CD4-positive, alpha-beta T cell treated with Interleukin-4 for 1 hour (primary cell): ENCODE measurements around the gene PEX1.
A peak's percentile ranks its signal among the peaks of the same experiment; 100 is the strongest.
"Not testable (repeated sequence)": the region's sequence is repeated elsewhere in the genome, so short reads cannot be mapped to it uniquely, and the experiment has no call there.

ENCODE experiments used
- DNase-seq, 2 donors: peaks; one replicate each; pipeline ENCODE4 v3.0.0-alpha.2; 2020 to 2022

PEX1 gene

DNA sequence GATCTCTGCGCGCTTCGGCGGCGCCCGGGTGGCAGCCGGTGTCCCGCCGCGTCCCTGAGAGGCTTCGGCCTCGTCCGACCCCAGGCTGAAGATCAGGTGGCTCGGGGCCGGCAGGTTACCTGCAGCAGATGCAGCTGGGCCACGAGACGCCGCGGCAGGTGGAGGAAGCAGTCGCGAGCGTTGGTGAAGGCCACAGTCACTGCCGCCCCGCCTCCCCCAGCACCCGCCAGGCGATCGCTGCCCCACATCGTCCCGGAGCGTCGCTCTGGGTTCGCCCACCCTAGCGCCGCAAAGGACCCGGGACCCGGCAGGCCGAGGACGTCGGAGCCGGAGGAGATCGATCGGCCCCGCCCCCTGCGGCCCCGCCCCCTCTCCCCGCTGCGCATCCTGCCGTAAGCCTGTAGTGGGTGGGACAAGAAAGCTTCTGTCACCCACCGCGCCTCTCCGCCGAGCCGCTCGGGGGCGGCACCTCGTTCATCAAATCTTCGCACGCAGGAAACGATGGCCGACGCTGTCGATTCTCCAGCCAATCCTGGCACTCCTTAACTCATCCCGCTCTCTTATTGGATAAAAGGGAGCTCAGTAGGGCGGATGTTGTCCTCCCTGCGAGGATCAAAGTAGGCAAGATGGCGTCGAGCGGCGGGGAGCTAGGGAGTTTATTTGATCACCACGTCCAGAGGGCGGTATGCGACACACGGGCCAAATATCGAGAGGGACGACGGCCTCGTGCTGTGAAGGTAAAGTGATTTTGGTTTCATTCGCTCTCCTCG lies at the start of gene PEX1, which contains the start of gene RBM48:
TSS of gene PEX1 (minus strand) at position 333 of the 770 bp plus-strand sequence. CDS start at position 248, 85 bp downstream.
TSS of gene RBM48 (plus strand) at position 608 of the 770 bp plus-strand sequence. CDS start at position 627, 19 bp downstream.
- peak; percentile 98 to 99 for DNase-seq

DNA sequence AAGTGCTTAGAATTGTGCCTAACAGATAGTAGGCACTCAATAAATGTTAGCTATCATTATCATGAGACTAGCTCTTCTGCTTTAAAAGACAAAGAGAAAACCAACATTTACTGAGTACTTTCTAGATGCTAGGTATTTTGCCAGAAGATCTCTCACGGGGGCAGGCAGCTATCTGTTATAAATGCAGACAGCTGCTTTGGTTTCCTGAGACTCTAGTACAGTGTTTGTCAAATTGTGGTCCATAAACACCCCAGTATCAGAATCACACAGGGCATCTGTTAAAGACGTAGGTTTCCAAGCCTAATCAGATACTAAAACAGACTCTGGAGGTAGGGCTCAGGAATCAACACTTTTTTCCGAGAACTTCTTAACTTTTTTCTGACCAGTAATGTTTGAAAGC lies 48.0 kb upstream of the PEX1 start:
- DNase-seq, result no peak

DNA sequence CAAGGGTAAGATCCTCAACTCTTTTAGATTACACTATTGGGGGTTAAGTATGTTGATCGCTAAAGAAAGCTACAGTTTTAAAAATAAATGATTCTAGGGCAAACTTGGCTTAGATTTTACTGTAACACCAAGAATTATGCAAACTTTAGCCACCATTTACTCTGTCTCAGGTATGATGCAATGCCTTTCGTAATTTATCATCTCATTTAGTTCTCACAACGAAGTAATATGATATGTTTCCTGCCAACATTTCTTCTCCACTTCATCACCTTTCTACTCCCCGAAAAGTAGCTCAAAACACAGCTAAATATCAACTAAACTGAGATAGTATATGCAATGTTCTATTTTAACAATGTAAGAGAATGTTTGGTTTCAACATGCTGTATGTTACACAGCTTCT lies 40.8 kb upstream of the PEX1 start:
- DNase-seq, result no peak

DNA sequence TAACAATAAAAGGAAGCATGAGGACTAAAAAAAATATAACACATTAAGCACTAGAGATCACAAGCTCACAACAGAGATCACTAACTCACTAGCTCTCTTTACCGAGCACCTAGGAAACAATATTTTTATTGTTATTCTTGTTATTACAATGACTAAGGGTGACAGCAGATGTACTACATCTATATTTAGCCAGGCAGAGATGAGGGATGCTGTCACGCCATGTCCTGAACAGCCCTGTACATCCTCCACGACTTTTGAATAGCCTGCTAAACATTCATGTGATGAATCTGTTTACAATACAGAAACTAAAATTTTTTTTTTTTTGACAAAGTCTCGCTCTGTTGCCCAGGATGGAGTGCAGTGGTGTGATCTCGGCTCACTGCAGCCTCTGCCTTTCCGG lies 39.1 kb upstream of the PEX1 start:
- no peak for DNase-seq

DNA sequence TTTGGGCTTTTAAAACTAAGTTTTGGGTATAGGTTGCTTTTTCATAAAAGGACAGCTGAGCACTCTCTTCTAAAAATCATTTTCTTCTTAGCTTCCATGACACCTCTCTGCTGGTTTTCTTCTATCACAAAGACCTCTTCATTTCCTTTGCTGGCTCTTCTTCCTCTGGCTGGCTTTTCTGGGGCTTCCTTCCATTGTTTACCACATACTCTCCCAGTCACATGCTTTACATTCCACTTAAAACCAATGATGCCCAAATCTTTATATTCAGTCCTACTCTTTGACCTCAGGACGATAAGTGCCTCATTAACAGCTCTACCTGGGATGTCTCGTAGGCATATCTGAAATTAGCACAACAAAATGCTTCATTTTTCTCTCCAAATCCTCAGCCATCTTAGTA lies 35.0 kb upstream of the PEX1 start:
- no peak for DNase-seq

DNA sequence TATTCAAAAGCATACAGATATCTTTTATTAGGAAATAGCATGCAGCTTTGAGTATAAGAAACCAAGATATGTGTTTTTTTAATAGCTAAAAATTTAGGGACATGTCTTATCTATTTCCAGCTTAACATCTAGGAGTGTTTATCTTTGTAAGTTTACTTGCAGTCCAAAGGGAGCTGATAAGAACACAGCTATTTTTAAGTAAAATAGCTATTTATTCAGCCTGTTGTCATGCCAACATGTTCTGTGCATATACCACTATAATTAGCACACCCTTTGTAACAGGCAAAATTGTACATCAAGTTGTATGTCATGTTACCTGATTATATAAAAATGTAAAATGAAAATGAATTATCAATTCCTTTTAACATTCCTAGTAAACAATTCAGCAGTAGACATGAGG lies 32.3 kb upstream of the PEX1 start:
- no peak for DNase-seq

DNA sequence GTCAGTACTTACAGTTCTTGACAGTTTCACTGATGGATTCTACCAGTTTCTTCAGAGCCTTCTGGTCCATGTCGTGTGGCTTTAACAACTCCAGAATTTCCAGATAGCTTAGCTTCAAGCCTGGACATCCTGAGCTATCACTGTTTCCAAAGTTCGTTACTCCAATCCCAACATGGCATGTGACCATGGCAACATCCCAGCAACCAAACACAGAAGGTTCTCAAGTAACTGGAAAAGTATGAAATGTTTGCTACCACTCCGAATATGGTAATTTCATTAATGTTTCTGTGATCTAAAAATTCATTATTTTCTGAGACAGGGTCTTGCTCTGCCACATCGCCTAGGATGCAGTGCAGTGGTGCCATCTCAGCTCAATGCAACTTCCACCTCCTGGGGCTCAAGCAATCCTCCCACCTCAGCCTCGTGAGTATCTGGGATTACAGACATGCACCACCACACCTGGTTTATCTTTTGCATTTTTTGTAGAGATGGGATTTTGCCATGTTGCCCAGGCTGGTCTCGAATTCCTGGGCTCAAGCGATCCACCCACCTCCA lies 29.6 kb upstream of the PEX1 start:
- DNase-seq, result no peak

DNA sequence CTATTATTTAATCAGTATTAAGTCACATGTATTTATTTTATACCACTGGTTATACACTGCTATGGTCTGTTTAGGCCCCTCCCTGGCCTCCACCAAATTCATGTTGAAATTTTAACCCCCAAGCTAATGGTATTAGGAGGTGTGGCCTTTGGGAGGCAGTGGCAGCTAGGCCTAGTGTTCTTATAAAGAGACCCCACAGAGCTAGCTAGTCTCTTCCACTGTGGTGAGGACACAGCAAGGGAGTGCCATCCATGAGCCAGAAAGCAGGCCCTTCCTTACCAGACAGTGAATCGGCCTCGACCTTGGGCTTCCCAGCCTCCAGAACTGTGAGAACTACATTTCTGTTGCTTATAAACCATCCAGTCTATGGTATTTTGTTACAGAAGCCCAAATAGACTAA lies 28.9 kb upstream of the PEX1 start:
- DNase-seq, result no peak

DNA sequence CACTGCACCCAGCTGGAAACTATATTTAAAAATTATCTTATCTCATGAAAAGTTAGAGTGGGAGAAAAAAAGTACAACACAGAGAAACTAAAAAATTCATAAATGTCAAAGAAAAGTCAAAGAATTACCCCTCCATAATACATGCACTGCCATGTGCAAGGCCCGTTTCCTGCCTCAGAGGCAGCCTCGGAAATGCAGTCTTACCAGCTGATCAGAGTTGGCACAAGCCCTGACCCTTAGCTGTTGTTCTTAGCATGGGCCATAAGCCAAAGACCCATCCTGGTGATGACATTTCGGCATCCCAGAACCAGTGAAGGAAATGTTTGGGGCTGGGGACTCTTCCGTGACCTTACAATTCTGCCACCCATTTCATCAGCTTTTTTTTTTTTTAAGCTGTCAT lies 21.9 kb upstream of the PEX1 start:
- no peak for DNase-seq

DNA sequence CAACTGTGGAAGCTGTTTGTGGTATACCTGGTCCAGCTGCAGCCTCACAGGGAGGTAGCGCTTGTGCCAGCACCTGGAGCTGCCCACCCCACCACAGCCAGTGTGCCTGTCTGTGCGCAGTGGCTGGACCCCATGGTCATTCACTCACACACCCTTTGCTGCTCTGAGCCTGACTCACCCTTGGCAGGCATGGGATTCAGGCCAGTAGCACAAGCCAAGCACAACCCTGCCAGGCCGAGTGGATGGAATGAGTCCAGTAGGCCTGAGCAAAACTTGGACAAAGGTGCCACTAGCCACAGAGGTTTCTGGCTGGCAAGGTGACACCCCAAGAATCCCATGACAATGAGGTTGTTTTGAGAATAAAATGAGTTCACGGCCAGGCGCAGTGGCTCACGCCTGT lies 19.3 kb upstream of the PEX1 start:
- no peak for DNase-seq

DNA sequence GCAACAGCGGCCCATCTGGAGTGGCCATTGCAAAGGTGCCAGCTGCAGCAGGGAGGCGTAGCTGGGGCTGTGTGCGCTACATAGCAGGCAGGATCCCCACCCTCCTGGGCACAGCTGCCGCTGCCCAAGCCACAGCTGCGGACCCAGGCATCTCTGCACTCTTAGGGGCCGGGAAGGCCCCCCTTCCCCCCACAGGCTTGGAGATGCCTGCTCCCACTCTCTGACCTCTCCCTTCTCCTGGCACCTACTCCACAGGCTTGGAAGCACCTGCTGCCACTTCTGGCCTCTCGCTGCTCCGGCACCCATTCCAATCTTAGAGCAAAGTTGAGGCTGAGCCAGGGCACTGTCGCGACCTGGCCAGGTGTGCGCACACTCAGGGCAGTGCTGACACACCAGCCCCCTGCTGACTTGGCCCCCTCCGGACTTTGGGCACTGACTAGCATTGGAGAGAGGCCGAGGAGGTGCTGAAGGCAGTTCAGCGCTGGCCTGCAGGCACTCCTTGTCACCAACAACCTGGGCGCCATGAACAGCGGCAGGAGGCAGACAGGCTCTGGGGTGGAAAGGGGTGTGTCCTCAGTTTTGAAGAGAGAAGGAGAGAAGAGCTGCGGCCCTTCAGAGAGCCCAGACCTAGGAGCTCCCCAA lies 18.7 kb upstream of the PEX1 start:
- no peak for DNase-seq

DNA sequence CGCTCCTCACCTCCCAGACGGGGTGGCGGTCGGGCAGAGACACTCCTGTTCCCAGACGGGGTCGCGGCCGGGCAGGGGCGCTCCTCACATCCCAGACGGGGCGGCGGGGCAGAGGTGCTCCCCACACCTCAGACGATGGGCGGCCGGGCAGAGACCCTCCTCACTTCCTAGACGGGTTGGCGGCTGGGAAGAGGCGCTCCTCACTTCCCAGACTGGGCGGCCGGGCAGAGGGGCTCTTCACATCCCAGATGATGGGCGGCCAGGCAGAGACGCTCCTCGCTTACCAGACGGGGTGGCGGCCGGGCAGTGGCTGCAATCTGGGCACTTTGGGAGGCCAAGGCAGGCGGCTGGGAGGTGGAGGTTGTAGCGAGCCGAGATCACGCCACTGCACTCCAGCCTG lies 16.8 kb upstream of the PEX1 start:
- not testable (repeated sequence) for DNase-seq

DNA sequence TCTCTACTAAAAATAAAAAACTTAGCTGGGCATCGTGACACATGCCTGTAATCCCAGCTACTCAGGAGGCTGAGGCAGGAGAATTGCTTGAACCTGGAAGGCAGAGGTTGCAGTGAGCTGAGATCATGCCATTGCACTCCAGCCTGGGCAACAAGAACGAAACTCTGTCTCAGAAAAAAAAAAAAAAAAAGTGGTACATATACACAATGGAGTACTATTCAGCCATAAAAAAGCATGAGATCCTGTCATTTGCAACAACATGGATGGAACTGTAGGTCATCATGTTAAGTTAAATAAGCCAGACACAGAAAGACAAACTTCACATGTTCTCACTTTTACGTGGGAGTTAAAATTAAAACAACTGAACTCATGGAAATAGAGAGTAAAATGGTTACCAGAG lies 15.2 kb upstream of the PEX1 start:
- not testable (repeated sequence) for DNase-seq

DNA sequence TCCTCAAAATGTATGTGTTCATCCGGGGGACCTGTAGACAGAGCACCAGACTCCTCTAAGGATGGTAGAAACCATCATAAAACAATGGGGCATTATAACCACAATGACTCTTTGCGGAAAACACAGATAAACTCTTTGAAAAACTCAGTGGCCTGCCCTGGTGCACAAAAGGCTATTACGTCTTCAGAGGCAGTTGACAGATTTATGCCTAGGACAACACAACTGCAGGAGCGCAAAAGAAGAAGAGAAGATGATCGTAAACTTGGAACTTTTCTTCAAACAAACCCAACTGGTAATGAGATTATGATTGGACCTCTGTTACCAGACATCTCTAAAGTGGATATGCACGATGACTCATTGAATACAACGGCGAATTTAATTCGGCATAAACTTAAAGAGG lies 6.3 kb upstream of the PEX1 start:
- DNase-seq, result no peak

DNA sequence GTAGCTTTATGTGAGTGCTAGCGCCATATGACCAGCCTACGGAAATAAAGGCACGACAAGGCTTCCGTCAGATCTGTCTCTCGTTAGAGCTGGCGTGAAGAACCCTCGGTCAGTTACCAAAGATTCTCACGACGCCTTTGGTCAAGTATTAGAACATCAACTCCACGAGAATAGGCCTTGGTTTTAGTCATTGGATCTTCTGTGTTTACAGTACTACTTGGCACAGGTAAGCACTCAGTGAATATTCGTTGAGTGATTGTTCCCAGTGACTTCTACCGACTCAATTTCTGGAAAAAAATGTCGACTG lies 591 bp upstream of the PEX1 start:
- no peak for DNase-seq

DNA sequence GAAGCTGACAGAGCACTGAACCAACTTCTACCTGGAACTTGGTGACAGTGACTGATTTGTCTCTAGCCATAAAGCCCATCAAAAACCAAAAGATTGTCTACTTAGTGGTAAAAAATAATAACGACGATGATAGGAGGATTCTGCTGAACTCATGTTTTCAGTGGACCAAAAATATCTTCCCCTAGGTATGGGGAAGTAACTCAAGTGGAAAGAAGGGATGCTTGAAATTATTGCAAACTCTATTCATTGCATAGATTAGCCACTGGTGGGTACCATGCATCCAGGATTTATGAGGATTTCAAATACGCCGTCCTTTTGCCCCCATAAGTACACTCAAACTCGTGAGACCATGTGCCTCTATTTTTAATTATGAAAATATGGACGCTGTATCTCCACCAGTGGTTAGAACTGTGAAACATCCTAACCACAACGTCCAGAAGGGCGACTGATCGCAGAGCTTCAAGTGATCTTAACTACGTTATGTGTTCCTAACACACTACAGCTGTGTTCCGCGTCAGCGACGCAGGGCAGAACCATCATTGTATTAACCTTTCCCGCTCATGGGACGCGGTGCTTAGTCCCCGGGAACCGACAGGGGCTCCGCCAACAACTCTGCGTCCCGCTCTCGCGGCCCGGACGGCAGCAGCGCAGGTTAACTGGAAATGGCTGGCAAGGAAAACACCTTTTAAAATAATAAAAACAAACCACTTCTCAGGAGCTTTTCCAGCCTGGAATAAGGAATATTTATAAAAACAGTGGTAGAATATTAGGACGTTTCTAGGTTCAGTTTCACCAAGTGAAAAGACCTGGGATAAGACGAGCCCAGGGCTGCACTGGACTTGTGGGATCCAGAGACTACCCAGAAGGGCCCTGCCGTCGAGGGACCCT lies 776 bp downstream of the PEX1 start:
- peak; percentile 44 to 53 for DNase-seq

DNA sequence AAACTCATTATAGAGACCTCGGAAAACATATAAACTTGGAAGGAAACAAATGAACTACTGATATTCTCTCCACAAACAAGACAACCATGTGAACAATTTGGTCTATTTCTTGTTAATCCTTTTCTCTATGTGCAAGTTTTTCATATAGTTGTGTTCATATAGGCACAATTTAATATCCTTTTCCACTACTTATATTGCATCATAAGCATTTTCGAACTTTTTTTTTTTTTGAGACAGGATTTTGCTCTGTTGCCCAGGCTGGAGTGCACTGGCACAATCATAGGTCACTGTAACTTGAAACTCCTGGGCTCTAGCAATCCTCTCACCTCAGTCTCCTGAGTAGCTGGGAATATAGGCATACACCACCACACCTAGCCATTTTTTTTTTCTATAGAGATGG lies 5.2 kb downstream of the PEX1 start:
- no peak for DNase-seq

DNA sequence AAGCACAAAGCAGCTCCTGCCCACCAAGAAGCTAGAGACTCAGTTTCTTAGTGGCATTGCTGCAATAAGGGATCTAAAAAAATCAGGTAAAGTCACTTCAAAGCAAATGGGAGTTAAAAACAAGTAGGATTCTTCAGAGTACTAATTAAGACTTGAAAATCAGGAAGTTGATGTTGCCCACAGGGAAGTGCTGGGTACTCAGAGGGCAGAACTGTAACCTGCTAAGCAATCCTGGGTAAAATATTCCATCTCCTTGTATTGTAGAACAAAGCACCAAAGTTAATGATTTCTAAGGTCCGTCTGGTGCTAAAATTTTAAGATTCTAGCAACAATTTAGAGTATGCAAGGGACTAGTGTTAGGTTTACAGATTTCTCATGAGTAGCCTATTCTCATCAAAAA lies 8.3 kb downstream of the PEX1 start:
- no peak for DNase-seq

DNA sequence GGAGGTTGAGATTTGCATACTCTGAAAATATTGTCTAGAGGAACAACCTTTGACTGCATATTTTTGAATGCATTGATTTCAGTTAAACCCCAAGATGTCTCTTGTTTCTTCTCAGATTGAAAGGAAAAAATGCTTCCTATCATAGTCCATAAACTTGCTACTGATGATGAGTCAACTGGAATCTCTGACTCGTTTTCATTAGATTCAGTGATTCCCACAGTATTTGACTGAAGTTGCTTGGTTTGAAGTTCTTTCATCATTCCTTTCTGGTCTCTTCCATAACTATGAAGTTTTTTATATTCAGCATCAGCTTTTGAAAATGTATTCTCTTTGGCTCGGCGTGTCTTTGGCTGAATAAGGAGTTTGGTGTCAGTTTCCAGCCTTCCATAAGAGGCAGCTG lies 10.7 kb downstream of the PEX1 start:
- no peak for DNase-seq

DNA sequence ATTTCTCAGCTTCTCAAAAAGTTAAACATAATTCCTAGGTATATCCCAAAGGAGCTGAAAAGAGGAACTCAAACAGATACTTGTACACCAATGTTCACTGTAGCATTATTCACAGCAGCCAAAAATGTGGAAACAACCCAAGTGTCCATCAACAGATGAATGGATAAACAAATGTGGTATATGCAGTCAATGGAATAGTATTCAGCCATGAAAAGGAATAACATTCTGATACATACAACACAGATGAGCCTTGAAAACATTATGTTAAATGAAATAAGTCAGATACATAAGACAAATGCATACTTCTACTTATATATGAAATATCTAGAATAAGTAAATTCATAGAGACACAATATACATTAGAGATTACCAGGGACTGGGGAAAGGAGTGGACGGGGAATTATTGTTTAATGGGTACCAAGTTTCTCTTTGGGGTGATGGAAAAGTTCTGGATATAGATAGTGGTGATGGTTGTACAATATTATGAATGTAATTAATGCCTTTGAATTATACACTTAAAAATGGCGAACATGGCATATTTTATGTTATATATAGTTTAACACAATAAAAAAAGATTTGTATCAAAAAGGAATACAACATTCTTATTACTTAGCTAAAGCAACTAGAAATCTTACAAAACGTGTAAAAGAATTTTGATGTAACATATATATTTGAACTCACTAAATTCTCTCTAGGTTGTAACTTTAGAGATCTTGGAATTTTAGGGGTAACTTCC lies 15.0 kb downstream of the PEX1 start:
- DNase-seq, result no peak

DNA sequence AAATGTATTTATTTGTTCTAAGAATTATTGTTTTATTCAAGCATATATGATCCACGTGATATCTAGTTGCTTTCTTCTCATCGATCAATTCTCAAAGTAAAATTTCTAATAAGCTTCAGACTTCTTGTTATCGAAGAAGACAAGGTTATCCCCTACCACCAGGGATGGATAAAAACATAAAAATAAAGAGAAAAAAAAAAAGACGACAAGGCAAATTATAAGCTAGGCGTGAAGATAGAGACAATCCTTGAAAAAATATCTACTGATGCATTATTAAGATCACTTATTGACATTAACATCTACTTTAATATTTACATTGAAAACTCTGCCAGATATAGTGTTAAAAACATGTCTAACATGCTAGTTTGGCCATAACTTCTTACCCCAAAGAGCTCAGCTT lies 19.4 kb downstream of the PEX1 start:
- no peak for DNase-seq

DNA sequence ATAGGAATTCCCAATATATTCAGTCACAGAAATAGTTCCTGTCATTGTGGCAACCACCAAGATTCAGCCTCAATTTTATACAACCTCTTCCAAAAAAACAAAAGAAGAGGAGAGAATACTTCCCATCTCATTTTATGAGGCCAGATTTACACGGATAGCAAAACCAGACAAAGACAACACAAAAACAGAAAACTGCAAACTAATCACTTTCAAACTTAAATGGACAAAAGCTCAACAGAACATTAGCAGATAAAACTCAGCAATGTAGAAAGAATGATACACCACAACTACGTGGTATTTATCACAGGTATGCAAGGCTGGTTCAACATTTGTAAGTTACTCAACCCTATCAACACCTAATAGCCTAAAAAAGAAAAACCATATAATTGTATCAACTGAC lies 22.0 kb downstream of the PEX1 start:
- DNase-seq, result no peak

DNA sequence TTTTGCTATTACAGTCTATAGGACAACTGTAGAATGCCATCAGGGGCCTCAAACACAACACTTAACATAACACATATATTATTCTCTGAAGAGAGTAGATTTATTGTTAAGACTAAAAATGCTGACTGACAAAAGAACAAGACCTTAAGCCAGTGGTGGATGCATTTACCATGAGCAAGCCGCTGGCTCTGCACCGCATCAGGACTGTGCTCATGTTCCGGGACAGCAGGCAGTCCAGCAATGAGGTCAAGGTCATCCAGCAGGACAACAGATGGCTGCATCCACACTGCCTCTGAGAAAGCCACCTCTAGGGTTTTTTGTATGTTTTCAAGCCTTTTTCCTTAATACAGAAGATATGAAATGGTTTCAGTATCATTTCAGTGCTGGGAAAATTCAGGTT lies 23.8 kb downstream of the PEX1 start:
- DNase-seq, result no peak
